Mesenchymal stem cell (in vitro differentiated cells and primary cell): ENCODE data around the gene NDUFV2.

Source experiments
- DNase-seq: peaks from one replicate; pipeline ENCODE4 v3.0.0-alpha.2; 2013
- H2AFZ ChIP-seq: one replicate; pipeline ENCODE4 v1.6.1; 2013; ENCODE audit warnings: low read depth, mild to moderate bottlenecking, control low read depth, inconsistent platforms, low read length, moderate library complexity
- H2AK5ac ChIP-seq: 2 replicates; pipeline ENCODE4 v1.6.1; 2013; ENCODE audit warnings: low read length, moderate library complexity, mild to moderate bottlenecking, inconsistent platforms; ENCODE audit not compliant: severe bottlenecking
- H2BK120ac ChIP-seq: one replicate; pipeline ENCODE4 v1.6.1; 2013; ENCODE audit warnings: low read depth, mild to moderate bottlenecking, inconsistent platforms, low read length, moderate library complexity
- H2BK12ac ChIP-seq, 2 experiments: one replicate each; pipeline ENCODE4 v1.6.1; 2013; ENCODE audit warnings: inconsistent platforms in 2 of 2, low read length in 2 of 2, mild to moderate bottlenecking in 2 of 2, moderate library complexity in 2 of 2, control low read depth in 1 of 2
- H2BK15ac ChIP-seq: one replicate; pipeline ENCODE4 v1.6.1; 2013; ENCODE audit warnings: mild to moderate bottlenecking, low read depth, inconsistent platforms; ENCODE audit not compliant: poor library complexity, severe bottlenecking
- H2BK5ac ChIP-seq: 2 replicates; pipeline ENCODE4 v1.6.1; 2013; ENCODE audit warnings: low read depth, mild to moderate bottlenecking, low read length, control low read depth, inconsistent platforms; ENCODE audit not compliant: poor library complexity, severe bottlenecking
- H3K14ac ChIP-seq, 2 experiments: one replicate each; pipeline ENCODE4 v1.6.1; 2013; ENCODE audit warnings: inconsistent platforms in 2 of 2, low read length in 2 of 2, control low read depth in 1 of 2, mild to moderate bottlenecking in 1 of 2, moderate library complexity in 1 of 2
- H3K18ac ChIP-seq, 2 experiments: one replicate each; pipeline ENCODE4 v1.6.1; 2013; ENCODE audit warnings: inconsistent platforms in 2 of 2, low read length in 2 of 2, control low read depth in 1 of 2, low read depth in 1 of 2, mild to moderate bottlenecking in 1 of 2
- H3K23ac ChIP-seq, 2 experiments: one replicate each; pipeline ENCODE4 v1.6.1; 2013; ENCODE audit warnings: inconsistent platforms in 2 of 2, low read length in 2 of 2, mild to moderate bottlenecking in 2 of 2, moderate library complexity in 2 of 2, control low read depth in 1 of 2
- H3K27ac ChIP-seq: 2 replicates; pipeline ENCODE4 v1.5.1; 2013; ENCODE audit warnings: mild to moderate bottlenecking, moderate library complexity, low read length, control low read depth, inconsistent platforms; ENCODE audit not compliant: poor library complexity, severe bottlenecking
- H3K27me3 ChIP-seq, 2 experiments: 2 replicates each; pipeline versions ENCODE4 v1.6.1 to v1.7.0; 2013; ENCODE audit warnings: low read length in 2 of 2, mild to moderate bottlenecking in 2 of 2, moderate library complexity in 2 of 2, control low read depth in 1 of 2, inconsistent platforms in 1 of 2; ENCODE audit not compliant: control insufficient read depth in 1 of 2, insufficient read depth in 1 of 2
- H3K36me3 ChIP-seq, 2 experiments: 2 replicates each; pipeline versions ENCODE4 v1.6.1 to v1.7.0; 2013; ENCODE audit warnings: low read length in 2 of 2, control low read depth in 1 of 2, inconsistent platforms in 1 of 2, low read depth in 1 of 2, mild to moderate bottlenecking in 1 of 2; ENCODE audit not compliant: insufficient read depth in 2 of 2, control insufficient read depth in 1 of 2
- H3K4ac ChIP-seq, 2 experiments: one replicate each; pipeline ENCODE4 v1.6.1; 2013; ENCODE audit warnings: inconsistent platforms in 2 of 2, low read length in 2 of 2, mild to moderate bottlenecking in 2 of 2, moderate library complexity in 2 of 2, control low read depth in 1 of 2, low read depth in 1 of 2
- H3K4me1 ChIP-seq: 2 replicates; pipeline ENCODE4 v1.6.1; 2013; ENCODE audit warnings: low read depth, low read length, control low read depth; ENCODE audit not compliant: control insufficient read depth, insufficient read depth
- H3K4me2 ChIP-seq: 2 replicates; pipeline ENCODE4 v1.6.1; 2013; ENCODE audit warnings: low read length, mild to moderate bottlenecking, inconsistent platforms; ENCODE audit not compliant: poor library complexity, severe bottlenecking
- H3K4me3 ChIP-seq, 2 experiments: 2 replicates each; pipeline versions ENCODE4 v1.5.1 to v1.7.0; 2013; ENCODE audit warnings: low read length in 2 of 2, mild to moderate bottlenecking in 2 of 2, control low read depth in 1 of 2, low read depth in 1 of 2; ENCODE audit not compliant: insufficient read depth in 1 of 2
- H3K79me1 ChIP-seq: replicated peaks from 2 replicates; pipeline ENCODE4 v1.6.1; 2013; ENCODE audit warnings: mild to moderate bottlenecking, control low read depth, low read length, inconsistent platforms; ENCODE audit not compliant: poor library complexity, severe bottlenecking
- H3K9ac ChIP-seq: 2 replicates; pipeline ENCODE4 v1.7.0; 2013; ENCODE audit warnings: mild to moderate bottlenecking, low read length, moderate library complexity
- H3K9me3 ChIP-seq: 2 replicates; pipeline ENCODE4 v1.7.0; 2013; ENCODE audit warnings: mild to moderate bottlenecking, low read length; ENCODE audit not compliant: control insufficient read depth
- H4K8ac ChIP-seq: one replicate; pipeline ENCODE4 v1.6.1; 2013; ENCODE audit warnings: inconsistent platforms, mild to moderate bottlenecking, low read length, moderate library complexity
- H4K91ac ChIP-seq: one replicate; pipeline ENCODE4 v1.6.1; 2013; ENCODE audit warnings: mild to moderate bottlenecking, low read length, inconsistent platforms
- WGBS: methylation state at CpG from one replicate; pipeline ENCODE4 v1.1.7; 2013; ENCODE audit warnings: mixed read lengths; 5-methylcytosine and 5-hydroxymethylcytosine counted together

Gene NDUFV2

GRCh38 chr18:9139400-9140039 lies 37.0 kb downstream of the NDUFV2 start:
- Histone ChIP-seq H3K27me3 (no peaks in the 10 kb centered on the region), H2BK15ac (no peak overlapping the region), H4K91ac (no peak overlapping the region), H2AK5ac (no peak overlapping the region), H3K23ac (no peak overlapping the region), H3K18ac (no peak overlapping the region), H3K4me3 (peak overlapping the region in 1 of 2 experiments; percentile 99), H3K27ac (no peak overlapping the region), H4K8ac (no peak overlapping the region), H3K4ac (no peak overlapping the region), H3K4me1 (peaks cover 10% of the 10 kb centered on the region), H3K9me3 (no peaks in the 10 kb centered on the region), H3K14ac (no peak overlapping the region), H2BK12ac (no peak overlapping the region), H2BK5ac (no peak overlapping the region), H3K79me1 (no peaks in the 10 kb centered on the region), H2BK120ac (no peak overlapping the region), H3K36me3 (peaks cover 0 to 13% of the 10 kb centered on the region in 2 experiments), H3K9ac (peak overlapping the region; percentile 100), H3K4me2 (no peak overlapping the region), H2AFZ (no peak overlapping the region)
- 75% methylated on average over 3 of the region's 7 CpGs for WGBS
- no peak for DNase-seq

GRCh38 chr18:9140381-9140780 lies 37.9 kb downstream of the NDUFV2 start:
- no peak overlapping the region for H3K27ac ChIP-seq
- H2BK12ac ChIP-seq, result no peak overlapping the region
- H3K27me3 ChIP-seq, result no peaks in the 10 kb centered on the region
- H3K4me3 ChIP-seq, result peak overlapping the region in 1 of 2 experiments; percentile 99
- H3K9me3 ChIP-seq, result no peaks in the 10 kb centered on the region
- peaks cover 7% of the 10 kb centered on the region for H3K4me1 ChIP-seq
- no peak overlapping the region for H3K23ac ChIP-seq
- no peak overlapping the region for H2BK15ac ChIP-seq
- no peak overlapping the region for H2AK5ac ChIP-seq
- H3K4ac ChIP-seq, result no peak overlapping the region
- no peak overlapping the region for H3K14ac ChIP-seq
- H3K9ac ChIP-seq, result peak overlapping the region; percentile 100
- H3K36me3 ChIP-seq, result peaks cover 0 to 8% of the 10 kb centered on the region in 2 experiments
- no peak overlapping the region for H2AFZ ChIP-seq
- H3K4me2 ChIP-seq, result no peak overlapping the region
- H4K8ac ChIP-seq, result no peak overlapping the region
- WGBS, result 93% methylated on average over 2 of the region's 2 CpGs
- peaks cover 2% of the 10 kb centered on the region for H3K79me1 ChIP-seq
- no peak overlapping the region for H2BK5ac ChIP-seq
- no peak overlapping the region for H3K18ac ChIP-seq
- no peak for DNase-seq
- no peak overlapping the region for H2BK120ac ChIP-seq
- H4K91ac ChIP-seq, result no peak overlapping the region

GRCh38 chr18:9140984-9141383 lies 38.5 kb downstream of the NDUFV2 start:
- Histone ChIP-seq H2AFZ (no peak overlapping the region), H4K8ac (no peak overlapping the region), H3K9ac (peak overlapping the region; percentile 100), H3K18ac (no peak overlapping the region), H3K9me3 (no peaks in the 10 kb centered on the region), H3K79me1 (peaks cover 2% of the 10 kb centered on the region), H3K4me3 (peak overlapping the region in 1 of 2 experiments; percentile 99), H3K4me1 (peaks cover 3% of the 10 kb centered on the region), H3K27ac (no peak overlapping the region), H4K91ac (no peak overlapping the region), H3K23ac (no peak overlapping the region), H3K27me3 (no peaks in the 10 kb centered on the region), H2BK120ac (no peak overlapping the region), H2BK12ac (no peak overlapping the region), H2BK5ac (no peak overlapping the region), H2BK15ac (no peak overlapping the region), H3K4me2 (no peak overlapping the region), H3K4ac (no peak overlapping the region), H2AK5ac (no peak overlapping the region), H3K36me3 (peaks cover 0 to 6% of the 10 kb centered on the region in 2 experiments), H3K14ac (no peak overlapping the region)
- 96% methylated on average over 2 of the region's 2 CpGs for WGBS
- DNase-seq, result no peak

GRCh38 chr18:9146224-9146623 lies 43.7 kb downstream of the NDUFV2 start:
- Histone ChIP-seq H2BK12ac (no peak overlapping the region), H3K9me3 (no peaks in the 10 kb centered on the region), H2BK120ac (peak overlapping the region; percentile 49), H2BK5ac (no peak overlapping the region), H3K14ac (no peak overlapping the region), H2BK15ac (no peak overlapping the region), H2AK5ac (no peak overlapping the region), H4K91ac (no peak overlapping the region), H3K23ac (no peak overlapping the region), H3K36me3 (peaks cover 0 to 6% of the 10 kb centered on the region in 2 experiments), H2AFZ (no peak overlapping the region), H3K27me3 (no peaks in the 10 kb centered on the region), H4K8ac (no peak overlapping the region), H3K4me1 (peaks cover 2% of the 10 kb centered on the region), H3K4ac (no peak overlapping the region), H3K18ac (no peak overlapping the region), H3K4me3 (no peak overlapping the region), H3K9ac (peak overlapping the region; percentile 56), H3K4me2 (no peak overlapping the region), H3K79me1 (peaks cover 4% of the 10 kb centered on the region), H3K27ac (no peak overlapping the region)
- 100% methylated on average over 1 of the region's 1 CpG for WGBS
- no peak for DNase-seq
